ENCODE results near the gene GTPBP3. TPM values are rescaled to one million over a fixed set of nuclear protein-coding genes. Genes with fewer than 3 reads are reported as not detected.

GTPBP3 gene
- polyA plus RNA-seq, 4 donors = 9.2 to 18.5 (median 10.9) TPM

GRCh38 chr19:17323300-17323963 is 13.9 kb upstream of the GTPBP3 start:
- no peak for FAIRE-seq
- peaks cover 0 to 10% (median 0%) of the 10 kb centered on the region in 3 donors for H3K4me1 ChIP-seq (ENCODE audit: control insufficient read depth in 3 of 3, insufficient read depth in 2 of 3, low read depth in 1 of 3, low read length in 2 of 3)
- no peak overlapping the region for H3K4me3 ChIP-seq (ENCODE audit: low read depth in 1 of 3, low read length in 3 of 3)
- H3K36me3 ChIP-seq (ENCODE audit: control insufficient read depth in 3 of 3, insufficient read depth in 2 of 3, low read depth in 1 of 3, low read length in 3 of 3) = peaks cover 7 to 57% (median 10%) of the 10 kb centered on the region in 3 donors
- 39 to 59% (median 40%) methylated on average over 20 to 56 of the region's 56 CpGs for WGBS, 3 donors
- no peak overlapping the region for H3K27ac ChIP-seq (ENCODE audit: low read depth in 1 of 3, low read length in 2 of 3)
- H3K9me3 ChIP-seq (ENCODE audit: control insufficient read depth in 2 of 2, insufficient read depth in 1 of 2, low read depth in 1 of 2, low read length in 1 of 2) = no peaks in the 10 kb centered on the region
- no peak for DNase-seq
- no peaks in the 10 kb centered on the region for H3K27me3 ChIP-seq (ENCODE audit: control insufficient read depth in 3 of 3, insufficient read depth in 3 of 3, low read length in 3 of 3)

GRCh38 chr19:17323964-17324332 is 13.4 kb upstream of the GTPBP3 start:
- peaks cover 7 to 53% (median 10%) of the 10 kb centered on the region in 3 donors for H3K36me3 ChIP-seq (ENCODE audit: control insufficient read depth in 3 of 3, insufficient read depth in 2 of 3, low read depth in 1 of 3, low read length in 3 of 3)
- H3K27ac ChIP-seq (ENCODE audit: low read depth in 1 of 3, low read length in 2 of 3) = no peak overlapping the region
- 19 to 40% (median 26%) methylated on average over 4 to 7 of the region's 7 CpGs for WGBS, 3 donors
- H3K4me3 ChIP-seq (ENCODE audit: low read depth in 1 of 3, low read length in 3 of 3) = no peak overlapping the region
- DNase-seq (no peak), FAIRE-seq (no peak)
- H3K27me3 ChIP-seq (ENCODE audit: control insufficient read depth in 3 of 3, insufficient read depth in 3 of 3, low read length in 3 of 3) = no peaks in the 10 kb centered on the region
- peaks cover 0 to 10% (median 3%) of the 10 kb centered on the region in 3 donors for H3K4me1 ChIP-seq (ENCODE audit: control insufficient read depth in 3 of 3, insufficient read depth in 2 of 3, low read depth in 1 of 3, low read length in 2 of 3)
- H3K9me3 ChIP-seq (ENCODE audit: control insufficient read depth in 2 of 2, insufficient read depth in 1 of 2, low read depth in 1 of 2, low read length in 1 of 2) = no peaks in the 10 kb centered on the region

- Histone ChIP-seq H3K27ac (ENCODE audit: low read depth in 1 of 3, low read length in 2 of 3) (no peak overlapping the region), H3K4me1 (ENCODE audit: control insufficient read depth in 3 of 3, insufficient read depth in 2 of 3, low read depth in 1 of 3, low read length in 2 of 3) (peaks cover 0 to 14% (median 5%) of the 10 kb centered on the region in 3 donors), H3K4me3 (ENCODE audit: low read depth in 1 of 3, low read length in 3 of 3) (no peak overlapping the region), H3K9me3 (ENCODE audit: control insufficient read depth in 2 of 2, insufficient read depth in 1 of 2, low read depth in 1 of 2, low read length in 1 of 2) (no peaks in the 10 kb centered on the region), H3K27me3 (ENCODE audit: control insufficient read depth in 3 of 3, insufficient read depth in 3 of 3, low read length in 3 of 3) (peaks cover 0 to 3% (median 0%) of the 10 kb centered on the region in 3 donors), H3K36me3 (ENCODE audit: control insufficient read depth in 3 of 3, insufficient read depth in 2 of 3, low read depth in 1 of 3, low read length in 3 of 3) (peaks cover 6 to 47% (median 10%) of the 10 kb centered on the region in 3 donors)
- WGBS, 3 donors = 91% methylated on average over 20 to 28 of the region's 28 CpGs
- no peak for DNase-seq
- no peak for FAIRE-seq
Measured at GRCh38 chr19:17324357-17325114, 12.8 kb upstream of the GTPBP3 start.

- DNase-seq (no peak), FAIRE-seq (no peak)
- Histone ChIP-seq H3K9me3 (ENCODE audit: control insufficient read depth in 2 of 2, insufficient read depth in 1 of 2, low read depth in 1 of 2, low read length in 1 of 2) (no peaks in the 10 kb centered on the region), H3K27me3 (ENCODE audit: control insufficient read depth in 3 of 3, insufficient read depth in 3 of 3, low read length in 3 of 3) (peaks cover 0 to 9% (median 0%) of the 10 kb centered on the region in 3 donors), H3K4me3 (ENCODE audit: low read depth in 1 of 3, low read length in 3 of 3) (no peak overlapping the region), H3K36me3 (ENCODE audit: control insufficient read depth in 3 of 3, insufficient read depth in 2 of 3, low read depth in 1 of 3, low read length in 3 of 3) (peaks cover under 1 to 44% (median 10%) of the 10 kb centered on the region in 3 donors), H3K4me1 (ENCODE audit: control insufficient read depth in 3 of 3, insufficient read depth in 2 of 3, low read depth in 1 of 3, low read length in 2 of 3) (peaks cover 0 to 16% (median 5%) of the 10 kb centered on the region in 3 donors), H3K27ac (ENCODE audit: low read depth in 1 of 3, low read length in 2 of 3) (no peak overlapping the region)
- WGBS, 3 donors = 95 to 97% (median 96%) methylated on average over 20 of the region's 20 CpGs
Measured at GRCh38 chr19:17325133-17325532, 12.2 kb upstream of the GTPBP3 start.

- Histone ChIP-seq H3K27me3 (ENCODE audit: control insufficient read depth in 3 of 3, insufficient read depth in 3 of 3, low read length in 3 of 3) (peaks cover 0 to 15% (median 0%) of the 10 kb centered on the region in 3 donors), H3K4me1 (ENCODE audit: control insufficient read depth in 3 of 3, insufficient read depth in 2 of 3, low read depth in 1 of 3, low read length in 2 of 3) (peaks cover 0 to 16% (median 5%) of the 10 kb centered on the region in 3 donors), H3K36me3 (ENCODE audit: control insufficient read depth in 3 of 3, insufficient read depth in 2 of 3, low read depth in 1 of 3, low read length in 3 of 3) (peaks cover 0 to 42% (median 7%) of the 10 kb centered on the region in 3 donors), H3K27ac (ENCODE audit: low read depth in 1 of 3, low read length in 2 of 3) (no peak overlapping the region), H3K9me3 (ENCODE audit: control insufficient read depth in 2 of 2, insufficient read depth in 1 of 2, low read depth in 1 of 2, low read length in 1 of 2) (no peaks in the 10 kb centered on the region), H3K4me3 (ENCODE audit: low read depth in 1 of 3, low read length in 3 of 3) (no peak overlapping the region)
- DNase-seq (no peak), FAIRE-seq (no peak)
- WGBS, 3 donors = 75 to 93% (median 85%) methylated on average over 17 of the region's 17 CpGs
Measured at GRCh38 chr19:17325881-17326594, 11.3 kb upstream of the GTPBP3 start.

GRCh38 chr19:17326595-17326966 is 10.8 kb upstream of the GTPBP3 start:
- Histone ChIP-seq H3K9me3 (ENCODE audit: control insufficient read depth in 2 of 2, insufficient read depth in 1 of 2, low read depth in 1 of 2, low read length in 1 of 2) (no peaks in the 10 kb centered on the region), H3K27me3 (ENCODE audit: control insufficient read depth in 3 of 3, insufficient read depth in 3 of 3, low read length in 3 of 3) (peaks cover 0 to 15% (median 0%) of the 10 kb centered on the region in 3 donors), H3K36me3 (ENCODE audit: control insufficient read depth in 3 of 3, insufficient read depth in 2 of 3, low read depth in 1 of 3, low read length in 3 of 3) (peaks cover 0 to 36% (median 2%) of the 10 kb centered on the region in 3 donors), H3K27ac (ENCODE audit: low read depth in 1 of 3, low read length in 2 of 3) (no peak overlapping the region), H3K4me1 (ENCODE audit: control insufficient read depth in 3 of 3, insufficient read depth in 2 of 3, low read depth in 1 of 3, low read length in 2 of 3) (peaks cover 0 to 16% (median 5%) of the 10 kb centered on the region in 3 donors), H3K4me3 (ENCODE audit: low read depth in 1 of 3, low read length in 3 of 3) (no peak overlapping the region)
- WGBS, 3 donors = 79 to 89% (median 80%) methylated on average over 11 of the region's 11 CpGs
- FAIRE-seq (no peak), DNase-seq (no peak)

- no peak overlapping the region for H3K4me3 ChIP-seq (ENCODE audit: low read depth in 1 of 3, low read length in 3 of 3)
- no peak for DNase-seq
- no peak for FAIRE-seq
- H3K4me1 ChIP-seq (ENCODE audit: control insufficient read depth in 3 of 3, insufficient read depth in 2 of 3, low read depth in 1 of 3, low read length in 2 of 3) = peaks cover 0 to 16% (median 5%) of the 10 kb centered on the region in 3 donors
- no peak overlapping the region for H3K27ac ChIP-seq (ENCODE audit: low read depth in 1 of 3, low read length in 2 of 3)
- H3K9me3 ChIP-seq (ENCODE audit: control insufficient read depth in 2 of 2, insufficient read depth in 1 of 2, low read depth in 1 of 2, low read length in 1 of 2) = no peaks in the 10 kb centered on the region
- 89 to 92% (median 91%) methylated on average over 27 of the region's 27 CpGs for WGBS, 3 donors
- peaks cover 0 to 31% (median 0%) of the 10 kb centered on the region in 3 donors for H3K36me3 ChIP-seq (ENCODE audit: control insufficient read depth in 3 of 3, insufficient read depth in 2 of 3, low read depth in 1 of 3, low read length in 3 of 3)
- peaks cover 0 to 15% (median 0%) of the 10 kb centered on the region in 3 donors for H3K27me3 ChIP-seq (ENCODE audit: control insufficient read depth in 3 of 3, insufficient read depth in 3 of 3, low read length in 3 of 3)
Measured at GRCh38 chr19:17327068-17327653, 10.2 kb upstream of the GTPBP3 start.

All from small intestine (tissue), 7 donors.